ENCODE data around the gene NDUFB10. TPM values are rescaled to one million over a fixed set of nuclear protein-coding genes. Genes with fewer than 3 reads are reported as not detected.

Gene NDUFB10
- total and polyA plus RNA-seq, 2 experiments from 2014 or later: 291 to 518 TPM

DNA sequence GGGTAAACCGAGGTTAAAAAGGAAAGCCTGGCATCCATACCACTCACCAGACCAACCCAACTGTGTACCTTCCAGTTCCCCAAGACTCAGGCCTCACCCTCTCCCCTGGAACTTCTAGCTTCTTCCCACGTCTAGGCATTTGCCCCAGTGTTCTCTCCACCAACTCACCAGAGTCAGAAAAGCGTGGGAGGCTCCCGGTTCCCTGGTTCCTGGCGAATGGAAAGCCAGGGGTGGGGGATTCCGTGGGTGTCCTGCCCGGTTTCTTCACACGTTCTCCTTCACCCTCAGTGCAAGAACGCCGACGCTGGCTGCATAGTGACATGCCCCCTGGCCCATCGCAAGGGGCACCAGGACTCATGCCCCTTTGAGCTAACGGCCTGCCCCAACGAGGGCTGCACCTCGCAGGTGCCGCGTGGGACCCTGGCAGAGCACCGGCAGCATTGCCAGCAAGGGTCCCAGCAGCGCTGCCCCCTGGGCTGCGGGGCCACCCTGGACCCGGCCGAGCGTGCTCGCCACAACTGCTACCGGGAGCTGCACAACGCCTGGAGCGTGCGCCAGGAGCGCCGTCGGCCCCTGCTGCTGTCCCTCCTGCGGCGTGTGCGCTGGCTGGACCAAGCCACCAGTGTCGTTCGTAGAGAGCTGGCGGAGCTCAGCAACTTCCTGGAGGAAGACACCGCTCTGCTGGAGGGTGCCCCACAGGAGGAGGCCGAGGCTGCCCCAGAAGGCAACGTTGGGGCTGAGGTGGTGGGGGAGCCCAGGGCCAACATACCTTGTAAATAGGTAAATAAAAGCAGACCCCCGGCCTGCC, 9.0 kb downstream of the NDUFB10 start:
- Histone ChIP-seq H3K4me1 (ENCODE audit: low read depth) (peaks cover 13% of the 10 kb centered on the region), H3K27ac (no peak overlapping the region), H3K27me3 (no peaks in the 10 kb centered on the region), H3K4me3 (no peak overlapping the region), H3K9me3 (ENCODE audit: low read depth) (no peaks in the 10 kb centered on the region), H3K36me3 (no peaks in the 10 kb centered on the region)
- no peak for DNase-seq (ENCODE audit: low read depth in 1 of 2, low spot score in 1 of 2)
- TF ChIP-seq, protein P1, sequence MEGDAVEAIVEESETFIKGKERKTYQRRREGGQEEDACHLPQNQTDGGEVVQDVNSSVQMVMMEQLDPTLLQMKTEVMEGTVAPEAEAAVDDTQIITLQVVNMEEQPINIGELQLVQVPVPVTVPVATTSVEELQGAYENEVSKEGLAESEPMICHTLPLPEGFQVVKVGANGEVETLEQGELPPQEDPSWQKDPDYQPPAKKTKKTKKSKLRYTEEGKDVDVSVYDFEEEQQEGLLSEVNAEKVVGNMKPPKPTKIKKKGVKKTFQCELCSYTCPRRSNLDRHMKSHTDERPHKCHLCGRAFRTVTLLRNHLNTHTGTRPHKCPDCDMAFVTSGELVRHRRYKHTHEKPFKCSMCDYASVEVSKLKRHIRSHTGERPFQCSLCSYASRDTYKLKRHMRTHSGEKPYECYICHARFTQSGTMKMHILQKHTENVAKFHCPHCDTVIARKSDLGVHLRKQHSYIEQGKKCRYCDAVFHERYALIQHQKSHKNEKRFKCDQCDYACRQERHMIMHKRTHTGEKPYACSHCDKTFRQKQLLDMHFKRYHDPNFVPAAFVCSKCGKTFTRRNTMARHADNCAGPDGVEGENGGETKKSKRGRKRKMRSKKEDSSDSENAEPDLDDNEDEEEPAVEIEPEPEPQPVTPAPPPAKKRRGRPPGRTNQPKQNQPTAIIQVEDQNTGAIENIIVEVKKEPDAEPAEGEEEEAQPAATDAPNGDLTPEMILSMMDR (IDR thresholded peaks at IDR 0.05; ENCODE audit: low read depth, low read length): no peak

DNA sequence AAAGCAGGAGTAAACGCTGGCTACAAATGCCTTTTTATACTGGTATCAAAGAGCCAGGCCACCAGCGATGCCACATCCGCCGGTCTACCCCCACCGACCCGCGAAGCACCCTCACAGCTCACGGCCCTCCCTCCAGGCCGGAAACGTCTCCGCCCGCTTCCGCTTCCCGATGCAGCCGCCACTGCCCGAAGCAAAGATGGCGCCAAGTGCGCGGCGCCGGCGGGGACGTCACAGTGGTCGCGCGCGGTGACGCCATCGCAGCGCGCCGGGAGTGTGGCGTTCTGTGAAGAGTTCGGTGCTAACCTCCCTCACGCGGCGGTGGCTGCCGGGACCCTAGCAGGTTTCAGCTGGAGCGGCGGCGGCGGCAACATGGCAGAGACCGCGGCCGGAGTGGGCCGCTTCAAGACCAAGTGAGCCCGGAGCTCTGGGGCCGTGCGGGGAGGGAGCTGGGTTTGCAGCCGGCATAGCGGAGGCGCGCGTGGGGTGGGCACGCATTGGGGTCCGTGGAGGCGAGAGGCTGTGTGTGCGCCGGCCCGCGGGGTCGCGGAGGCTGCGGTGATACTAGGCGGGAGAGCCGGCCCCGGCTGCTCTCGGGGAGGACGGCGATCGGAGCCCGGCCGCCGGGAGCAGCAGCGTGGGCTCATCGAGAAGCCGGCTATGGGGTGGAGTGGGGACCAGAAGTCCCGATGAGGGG, 12.6 kb downstream of the NDUFB10 start, which contains the start of gene TBL3:
TBL3 (plus strand) TSS at position 258 of the 694 bp plus-strand sequence; CDS start at position 370, 112 bp downstream.
- Histone ChIP-seq H3K9me3 (ENCODE audit: low read depth) (no peaks in the 10 kb centered on the region), H3K27ac (peak within 1 kb of the TSS; percentile 70), H3K27me3 (no peaks in the 10 kb centered on the region), H3K4me3 (peak within 1 kb of the TSS; percentile 78), H3K36me3 (peaks cover 11% of the 10 kb centered on the region), H3K4me1 (ENCODE audit: low read depth) (peaks cover 5% of the 10 kb centered on the region)
- peak; percentile 93 to 97 for DNase-seq (ENCODE audit: low read depth in 1 of 2, low spot score in 1 of 2)
- TF ChIP-seq, protein P1 (IDR thresholded peaks at IDR 0.05; ENCODE audit: low read depth, low read length): no peak

DNA sequence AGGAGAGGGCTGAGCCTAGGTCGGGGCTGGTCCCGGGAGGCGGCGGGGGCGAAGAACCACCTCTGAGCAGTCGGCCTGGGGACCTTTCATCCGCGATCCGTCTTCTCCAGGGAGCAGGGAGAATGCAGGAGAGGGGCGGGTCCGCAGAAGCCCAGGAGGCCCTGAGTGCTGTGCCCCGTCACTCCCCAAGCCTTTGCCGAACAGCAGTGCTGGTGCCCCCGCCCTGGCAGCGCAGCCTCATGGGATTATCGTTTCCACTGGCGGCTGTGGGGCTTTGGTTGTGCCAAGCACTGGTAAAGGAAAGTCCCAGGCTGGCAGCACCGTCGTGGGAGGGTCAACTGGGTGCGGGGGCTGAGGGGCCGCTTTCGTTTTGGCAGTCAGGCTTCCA, 13.1 kb downstream of the NDUFB10 start:
- TF ChIP-seq, protein P1 (IDR thresholded peaks at IDR 0.05; ENCODE audit: low read depth, low read length): no peak
- DNase-seq (ENCODE audit: low read depth in 1 of 2, low spot score in 1 of 2): no peak
- no peaks in the 10 kb centered on the region for H3K9me3 ChIP-seq (ENCODE audit: low read depth)
- H3K27ac ChIP-seq: no peak overlapping the region
- H3K4me1 ChIP-seq (ENCODE audit: low read depth): peaks cover 5% of the 10 kb centered on the region
- peaks cover 15% of the 10 kb centered on the region for H3K36me3 ChIP-seq
- no peaks in the 10 kb centered on the region for H3K27me3 ChIP-seq
- H3K4me3 ChIP-seq: peak overlapping the region; percentile 78

DNA sequence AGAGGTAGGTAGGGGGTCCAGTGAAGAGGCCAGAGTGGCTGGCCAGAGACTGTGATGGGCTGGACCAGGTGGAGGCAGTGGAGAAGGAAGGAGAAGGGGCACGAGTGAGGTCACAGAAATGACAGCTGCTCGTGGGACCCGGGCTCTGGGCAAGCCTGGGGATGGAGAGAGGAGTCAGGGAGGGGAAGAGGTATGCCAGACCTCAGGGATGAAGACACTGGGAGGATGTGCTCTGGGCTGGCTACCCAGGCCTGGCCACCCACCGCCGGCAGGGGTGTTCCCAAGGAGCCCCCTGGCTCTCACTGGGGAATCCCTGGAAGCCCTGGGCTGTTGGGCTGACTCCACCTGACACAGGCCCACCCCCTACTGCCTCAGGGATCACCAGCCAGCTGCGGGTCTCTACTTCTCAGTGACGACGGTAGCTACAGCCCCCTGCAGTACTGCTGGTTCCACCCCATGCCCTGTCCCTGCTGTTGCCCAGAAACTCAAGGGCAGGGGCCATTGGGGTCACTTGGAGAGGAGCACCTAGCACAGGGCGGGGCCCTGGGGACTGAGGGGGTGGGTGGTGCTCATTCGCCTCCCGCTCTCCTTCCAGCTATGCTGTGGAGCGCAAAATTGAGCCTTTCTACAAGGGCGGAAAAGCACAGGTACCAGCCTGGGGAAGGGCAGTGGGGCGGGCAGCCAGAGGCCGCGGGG, 14.3 kb downstream of the NDUFB10 start:
- DNase-seq (ENCODE audit: low read depth in 1 of 2, low spot score in 1 of 2): no peak
- Histone ChIP-seq H3K4me1 (ENCODE audit: low read depth) (peaks cover 5% of the 10 kb centered on the region), H3K9me3 (ENCODE audit: low read depth) (no peaks in the 10 kb centered on the region), H3K36me3 (peaks cover 15% of the 10 kb centered on the region), H3K27me3 (peaks cover 9% of the 10 kb centered on the region), H3K4me3 (no peak overlapping the region), H3K27ac (no peak overlapping the region)
- TF ChIP-seq, protein P1 (IDR thresholded peaks at IDR 0.05; ENCODE audit: low read depth, low read length): no peak

Measured in cardiac muscle cell (in vitro differentiated cells and primary cell).